Measurements from ENCODE around the gene ICOS. TPM values are rescaled to one million over a fixed set of nuclear protein-coding genes. Genes with fewer than 3 reads are reported as not detected.

Gene ICOS
- total and polyA plus RNA-seq, 2 experiments from 2014 or later = not detected

DNA sequence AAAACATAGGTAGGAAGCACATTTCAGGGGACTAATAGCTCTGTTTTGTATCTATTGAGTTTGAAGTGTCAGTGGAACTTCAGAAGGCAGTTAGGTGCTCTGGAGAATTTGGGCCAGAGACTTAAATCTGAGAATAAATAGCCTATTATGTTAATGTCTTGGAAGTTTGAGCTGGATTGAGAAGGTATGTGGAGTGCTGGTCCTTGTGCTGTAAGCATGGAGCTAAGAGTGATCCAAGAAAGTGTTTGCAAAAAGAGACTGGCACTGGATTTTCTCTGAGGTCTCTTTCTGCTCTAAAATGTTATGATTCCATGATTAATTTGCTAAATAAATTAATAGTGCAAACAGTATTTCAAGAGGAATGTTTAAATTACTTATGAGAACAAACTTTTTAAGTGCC, 63.3 kb downstream of the ICOS start:
- Histone ChIP-seq H3K4me3 (no peak overlapping the region), H3K27me3 (no peaks in the 10 kb centered on the region), H3K9me3 (ENCODE audit: low read depth) (no peaks in the 10 kb centered on the region), H3K27ac (no peak overlapping the region), H3K36me3 (no peaks in the 10 kb centered on the region), H3K4me1 (ENCODE audit: low read depth) (no peaks in the 10 kb centered on the region)
- TF ChIP-seq CTCF (IDR thresholded peaks at IDR 0.05; ENCODE audit: low read depth, low read length) = no peak
- DNase-seq (ENCODE audit: low read depth in 1 of 2, low spot score in 1 of 2) = no peak

DNA sequence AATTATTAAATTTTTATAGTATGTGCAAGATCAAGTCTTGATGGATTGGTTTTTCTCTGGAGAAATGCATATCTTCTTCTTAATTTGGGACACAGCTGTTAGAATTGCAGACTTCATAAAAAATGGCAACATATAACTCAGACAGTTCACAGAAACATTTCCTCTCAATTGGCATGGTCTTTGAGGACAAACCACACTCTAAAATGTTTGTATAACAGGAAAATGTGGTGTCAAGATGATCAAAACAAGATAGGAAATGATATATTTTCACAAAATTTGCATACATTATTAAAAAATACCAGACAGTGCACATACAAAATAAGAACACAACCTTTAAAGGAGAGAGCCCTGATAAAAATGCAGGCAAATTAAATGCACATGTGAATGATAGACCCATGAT, 63.9 kb downstream of the ICOS start:
- no peaks in the 10 kb centered on the region for H3K36me3 ChIP-seq
- no peaks in the 10 kb centered on the region for H3K4me1 ChIP-seq (ENCODE audit: low read depth)
- no peaks in the 10 kb centered on the region for H3K27me3 ChIP-seq
- no peaks in the 10 kb centered on the region for H3K9me3 ChIP-seq (ENCODE audit: low read depth)
- H3K4me3 ChIP-seq = no peak overlapping the region
- no peak for DNase-seq (ENCODE audit: low read depth in 1 of 2, low spot score in 1 of 2)
- H3K27ac ChIP-seq = no peak overlapping the region
- no peak for TF ChIP-seq CTCF (IDR thresholded peaks at IDR 0.05; ENCODE audit: low read depth, low read length)

DNA sequence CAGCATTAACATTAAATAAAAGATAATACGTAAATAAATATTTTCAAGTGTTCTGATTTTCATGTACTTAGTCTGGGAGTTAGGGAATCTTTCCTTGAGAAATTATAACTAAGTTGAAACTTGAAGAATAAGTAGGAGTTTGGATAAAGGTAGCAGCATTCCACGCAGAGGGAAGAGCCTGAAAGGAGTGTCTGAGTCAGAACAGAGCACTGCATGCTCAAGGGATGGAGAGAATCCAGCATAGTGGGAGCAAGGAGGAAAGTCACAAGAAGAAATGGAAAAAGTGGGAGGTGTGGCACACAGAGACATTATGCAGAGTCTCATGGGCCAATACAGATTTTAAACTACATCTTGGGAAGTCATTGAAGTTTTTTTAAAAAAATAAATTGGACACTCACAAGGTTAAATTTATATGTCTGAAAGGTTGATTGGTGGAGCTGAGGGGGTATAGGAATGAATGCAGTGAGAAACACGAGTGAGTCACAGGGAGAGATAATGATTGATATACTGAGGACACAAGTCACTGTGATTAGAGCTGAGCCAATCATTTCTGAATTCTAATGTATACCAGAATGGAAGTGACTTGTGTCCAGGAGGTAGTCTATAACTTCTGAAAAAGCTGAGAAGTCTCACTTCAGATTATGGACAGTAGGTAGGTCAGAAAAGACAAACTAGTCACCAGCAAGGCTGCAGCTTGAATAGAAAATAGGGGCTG, 66.9 kb downstream of the ICOS start:
- no peak overlapping the region for H3K4me3 ChIP-seq
- H3K27ac ChIP-seq = no peak overlapping the region
- no peak for TF ChIP-seq CTCF (IDR thresholded peaks at IDR 0.05; ENCODE audit: low read depth, low read length)
- H3K4me1 ChIP-seq (ENCODE audit: low read depth) = no peaks in the 10 kb centered on the region
- H3K27me3 ChIP-seq = no peaks in the 10 kb centered on the region
- H3K9me3 ChIP-seq (ENCODE audit: low read depth) = no peaks in the 10 kb centered on the region
- no peak for DNase-seq (ENCODE audit: low read depth in 1 of 2, low spot score in 1 of 2)
- no peaks in the 10 kb centered on the region for H3K36me3 ChIP-seq

GRCh38 chr2:204004912-204005311, 68.3 kb downstream of the ICOS start:
- no peak for TF ChIP-seq CTCF (IDR thresholded peaks at IDR 0.05; ENCODE audit: low read depth, low read length)
- H3K4me1 ChIP-seq (ENCODE audit: low read depth) = no peaks in the 10 kb centered on the region
- no peak overlapping the region for H3K27ac ChIP-seq
- DNase-seq (ENCODE audit: low read depth in 1 of 2, low spot score in 1 of 2) = no peak
- H3K36me3 ChIP-seq = no peaks in the 10 kb centered on the region
- no peaks in the 10 kb centered on the region for H3K9me3 ChIP-seq (ENCODE audit: low read depth)
- no peak overlapping the region for H3K4me3 ChIP-seq
- no peaks in the 10 kb centered on the region for H3K27me3 ChIP-seq

DNA sequence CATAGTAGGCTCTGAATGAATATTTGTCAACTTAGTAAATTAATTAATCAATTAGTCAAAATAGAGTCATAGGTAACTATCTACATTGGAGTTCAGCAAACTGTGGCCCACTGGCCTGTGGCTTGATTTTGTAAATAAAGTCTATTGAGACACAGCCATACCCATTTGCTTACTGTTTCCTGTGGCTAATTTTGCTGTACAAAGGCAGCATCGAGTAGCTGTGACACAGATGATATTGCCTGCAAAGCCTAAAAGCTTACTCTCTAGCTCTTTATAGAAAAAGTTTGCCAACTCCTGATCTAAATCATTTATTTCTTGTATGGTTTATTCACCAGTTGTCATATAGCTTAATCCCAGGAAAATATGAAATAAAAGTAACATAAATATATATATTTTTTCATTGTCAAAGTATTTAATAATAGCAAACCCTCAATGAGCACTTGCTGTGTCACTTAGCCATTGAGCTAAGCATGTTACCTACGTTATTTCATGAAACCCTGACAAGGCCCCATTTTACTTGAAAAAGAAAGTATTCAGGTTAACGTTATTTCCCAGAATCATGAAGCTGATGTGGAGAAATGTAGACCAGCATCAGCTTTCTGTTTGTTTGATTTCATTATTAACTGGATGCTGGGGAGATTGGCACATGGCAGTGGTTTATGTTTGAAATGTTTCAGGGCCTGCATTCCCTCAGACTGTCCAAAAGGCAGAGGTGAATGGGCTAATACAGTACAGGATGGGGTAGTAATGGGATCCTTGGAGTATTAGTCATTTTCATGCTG, 69.6 kb downstream of the ICOS start:
- H3K27ac ChIP-seq = no peak overlapping the region
- H3K36me3 ChIP-seq = no peaks in the 10 kb centered on the region
- H3K9me3 ChIP-seq (ENCODE audit: low read depth) = no peaks in the 10 kb centered on the region
- H3K4me1 ChIP-seq (ENCODE audit: low read depth) = no peaks in the 10 kb centered on the region
- H3K4me3 ChIP-seq = no peak overlapping the region
- no peaks in the 10 kb centered on the region for H3K27me3 ChIP-seq
- no peak for DNase-seq (ENCODE audit: low read depth in 1 of 2, low spot score in 1 of 2)
- no peak for TF ChIP-seq CTCF (IDR thresholded peaks at IDR 0.05; ENCODE audit: low read depth, low read length)
